Urinary bladder (tissue), 4 donors: Measurements from ENCODE around the gene CD58. TPM values are rescaled to one million over a fixed set of nuclear protein-coding genes. Genes with fewer than 3 reads are reported as not detected.

ENCODE experiments used
- DNase-seq: peaks from one replicate; pipeline ENCODE4 v3.0.0-alpha.2; 2015; ENCODE audit errors: extremely low spot score
- H3K27ac ChIP-seq: one replicate; pipeline ENCODE4 v1.5.1; 2013; ENCODE audit warnings: low read depth, mild to moderate bottlenecking, moderate library complexity
- H3K36me3 ChIP-seq: one replicate; pipeline ENCODE4 v1.6.1; 2013; ENCODE audit warnings: mild to moderate bottlenecking, moderate library complexity; ENCODE audit not compliant: insufficient read depth
- H3K4me1 ChIP-seq: one replicate; pipeline ENCODE4 v1.6.1; 2013; ENCODE audit warnings: mild to moderate bottlenecking, moderate library complexity; ENCODE audit not compliant: insufficient read depth
- H3K4me3 ChIP-seq: one replicate; pipeline ENCODE4 v1.5.1; 2013; ENCODE audit warnings: low read depth, low read length
- WGBS: extraction: QIAGEN DNeasy Blood & Tissue Kit; methylation state at CpG from one replicate; pipeline ENCODE4 v1.1.7; 2013; 5-methylcytosine and 5-hydroxymethylcytosine counted together
- polyA plus RNA-seq: library from polyadenylated mRNA; stranded (reverse); fragments of 200-250 nt; gene quantifications from one replicate; pipeline ENCODE4 v1.2.3, GENCODE V29; 2013
- total RNA-seq: library from RNA; depleted of rRNA; stranded (reverse); fragments of >200 nt; gene quantifications from one replicate; pipeline ENCODE4 v1.2.3, GENCODE V29; 2014
- donor health status: healthy with polysubstance abuse.
- donor health status: healthy.

The CD58 gene
- total and polyA plus RNA-seq, 2 donors, result 22.6 to 36.3 TPM

DNA sequence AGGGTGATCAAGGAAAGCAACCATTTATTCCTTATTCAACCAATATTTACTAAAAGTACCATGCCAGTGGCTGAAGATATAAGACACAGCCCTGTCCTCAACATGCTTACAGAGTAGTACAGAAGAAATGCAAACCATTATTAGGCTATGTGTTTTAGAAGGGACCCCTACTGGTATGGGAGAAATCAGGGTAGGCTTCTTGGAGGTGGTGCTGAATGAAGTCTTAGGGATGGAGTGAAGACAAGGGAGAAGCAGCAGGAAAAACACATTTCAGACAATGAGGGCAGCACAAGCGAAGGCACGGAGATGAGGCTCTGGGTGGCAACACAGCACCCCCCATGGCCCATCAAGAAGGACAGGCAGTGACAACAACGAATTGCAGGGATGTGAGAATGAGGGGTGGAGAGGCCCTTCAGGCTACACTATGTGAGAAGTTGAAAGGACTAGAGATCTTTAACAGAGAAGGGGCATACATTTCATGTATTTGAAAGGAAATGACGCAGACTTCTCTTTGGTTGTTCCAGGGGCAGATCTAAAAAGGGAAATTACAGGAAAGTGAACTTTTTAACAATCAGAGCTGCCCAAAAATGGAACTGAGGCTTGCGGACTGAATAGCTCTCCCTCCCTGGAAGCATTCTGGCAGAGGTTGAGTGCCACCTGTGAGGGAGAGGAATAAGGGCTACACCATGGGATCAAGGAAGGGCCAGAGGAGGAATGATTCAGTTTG lies 16.8 kb upstream of the CD58 start:
- Histone ChIP-seq H3K27ac (no peak overlapping the region), H3K4me1 (no peaks in the 10 kb centered on the region), H3K4me3 (no peak overlapping the region), H3K36me3 (no peaks in the 10 kb centered on the region)
- 90% methylated on average over 5 of the region's 5 CpGs for WGBS
- DNase-seq, result no peak

DNA sequence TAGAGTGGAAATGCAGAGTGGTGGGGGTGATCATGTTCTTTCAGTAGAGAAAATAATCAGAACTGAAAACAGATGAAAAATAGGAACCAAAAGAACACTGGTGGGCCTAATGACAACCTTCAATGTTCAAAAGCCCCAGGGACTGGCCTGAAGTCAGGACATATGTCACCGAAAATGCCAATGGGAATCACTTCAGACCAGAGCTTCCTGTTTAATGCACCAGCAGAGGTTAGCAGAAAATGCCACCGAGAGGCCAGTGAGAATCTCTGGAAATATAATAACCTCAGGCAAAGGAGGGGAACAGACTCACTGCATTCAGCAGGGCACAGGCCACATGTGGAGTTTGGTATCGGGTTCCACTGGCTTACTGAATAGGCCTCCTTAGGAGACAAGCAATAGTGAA lies 15.9 kb upstream of the CD58 start:
- WGBS, result 79% methylated on average over 3 of the region's 3 CpGs

DNA sequence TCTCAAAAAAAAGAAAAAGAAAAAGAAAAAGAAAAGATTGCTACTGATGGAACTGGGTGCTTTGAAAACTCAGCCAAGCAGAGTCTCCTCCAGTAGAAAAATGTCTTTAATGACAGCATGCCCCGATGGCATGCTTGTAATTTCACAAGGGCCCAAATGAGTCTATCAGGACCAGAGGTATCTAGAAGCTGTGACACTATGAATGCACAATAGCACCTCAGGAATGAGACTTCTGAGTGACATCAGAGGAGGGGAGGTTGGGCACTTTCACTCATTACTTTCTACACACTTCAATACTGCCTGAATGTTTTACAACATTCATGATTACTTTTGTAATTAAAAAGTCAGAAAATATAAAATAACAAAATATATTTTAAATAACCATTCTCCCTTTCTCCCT lies 15.1 kb upstream of the CD58 start:
- DNase-seq, result no peak
- no peak overlapping the region for H3K4me3 ChIP-seq
- H3K36me3 ChIP-seq, result no peaks in the 10 kb centered on the region
- H3K4me1 ChIP-seq, result no peaks in the 10 kb centered on the region
- H3K27ac ChIP-seq, result no peak overlapping the region
- WGBS, result 88% methylated on average over 1 of the region's 1 CpG

More for the DNA sequence above, 15.9 kb upstream of the CD58 start:
- Histone ChIP-seq H3K27ac (no peak overlapping the region), H3K36me3 (no peaks in the 10 kb centered on the region), H3K4me3 (no peak overlapping the region), H3K4me1 (no peaks in the 10 kb centered on the region)
- no peak for DNase-seq

DNA sequence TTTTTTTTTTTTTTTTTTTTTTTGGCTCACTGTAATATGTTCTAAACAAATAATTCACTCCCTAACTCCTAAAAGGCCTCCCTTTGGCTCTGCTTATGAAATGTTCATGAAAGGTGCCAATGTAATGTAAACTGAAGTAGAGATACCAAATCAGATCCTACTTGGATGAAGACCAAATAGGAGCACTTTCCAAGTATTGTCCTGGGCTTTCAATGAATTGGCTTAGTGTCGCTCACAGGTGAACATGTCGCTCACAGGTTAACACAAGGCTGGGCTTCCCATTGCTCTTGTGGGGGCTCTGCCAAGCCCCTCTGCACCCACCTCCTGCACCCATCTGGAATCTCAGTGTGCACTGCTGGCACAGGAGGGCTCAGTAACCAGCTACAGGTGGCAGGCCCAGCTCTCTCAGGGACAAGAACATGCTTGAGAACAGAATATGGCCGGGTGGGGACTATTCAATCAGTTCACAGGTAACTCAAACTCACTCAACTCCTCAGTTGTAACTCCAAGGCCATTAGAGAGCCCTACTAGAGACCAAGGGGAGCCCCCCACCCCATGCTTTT lies 10.6 kb upstream of the CD58 start:
- WGBS, result 95% methylated on average over 3 of the region's 3 CpGs
- H3K4me1 ChIP-seq, result no peaks in the 10 kb centered on the region
- no peak overlapping the region for H3K27ac ChIP-seq

DNA sequence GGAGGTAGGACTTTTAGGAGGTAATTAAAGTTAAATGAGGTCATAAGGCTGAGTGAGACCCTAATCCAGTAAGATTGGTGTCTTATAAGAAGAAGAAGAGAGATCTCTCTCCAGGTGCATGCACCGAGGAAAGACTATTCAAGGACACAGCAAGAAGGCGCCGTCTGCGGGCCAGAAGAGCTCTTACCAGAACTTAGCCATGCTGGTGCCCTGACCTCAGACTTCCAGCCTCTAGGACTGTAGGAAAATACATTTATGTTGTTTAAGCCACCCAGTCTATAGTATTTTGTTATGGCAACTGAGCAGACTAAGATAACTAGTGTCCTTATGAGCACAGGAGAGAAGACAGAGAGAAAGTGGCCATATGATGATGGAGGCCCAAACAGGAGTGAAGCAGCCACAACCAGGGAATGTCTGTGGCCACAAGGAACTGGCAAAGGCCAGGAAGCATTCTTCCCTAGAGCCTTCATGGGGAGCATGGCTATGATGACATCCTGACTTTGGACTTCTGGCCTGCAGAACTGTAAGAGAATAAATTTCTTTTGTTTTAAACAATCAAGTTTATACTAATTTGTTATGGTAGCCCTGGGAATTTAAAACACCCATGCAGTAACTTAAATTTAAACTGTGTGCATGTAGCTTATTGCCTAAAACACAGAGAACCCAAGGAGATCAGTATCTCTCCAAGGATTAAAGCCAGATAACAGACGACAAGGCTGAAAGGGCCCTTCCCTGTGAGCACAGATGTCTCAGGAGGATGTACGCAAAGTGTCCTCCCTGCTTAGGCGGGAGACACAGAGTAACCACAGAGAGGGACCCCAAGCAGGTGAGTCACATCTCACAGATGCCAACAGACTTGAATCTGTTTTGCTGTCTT lies 9.9 kb upstream of the CD58 start:
- 84% methylated on average over 7 of the region's 7 CpGs for WGBS
- no peak for DNase-seq
- no peaks in the 10 kb centered on the region for H3K36me3 ChIP-seq

More for the DNA sequence above, 10.6 kb upstream of the CD58 start:
- no peak for DNase-seq
- Histone ChIP-seq H3K36me3 (no peaks in the 10 kb centered on the region), H3K4me3 (no peak overlapping the region)

GRCh38 chr1:116579259-116579875 lies 8.5 kb upstream of the CD58 start:
- Histone ChIP-seq H3K36me3 (no peaks in the 10 kb centered on the region), H3K4me3 (no peak overlapping the region), H3K4me1 (no peaks in the 10 kb centered on the region), H3K27ac (no peak overlapping the region)
- DNase-seq, result no peak
- 73% methylated on average over 21 of the region's 21 CpGs for WGBS

More for the DNA sequence above, 9.9 kb upstream of the CD58 start:
- Histone ChIP-seq H3K4me1 (no peaks in the 10 kb centered on the region), H3K4me3 (no peak overlapping the region), H3K27ac (no peak overlapping the region)

DNA sequence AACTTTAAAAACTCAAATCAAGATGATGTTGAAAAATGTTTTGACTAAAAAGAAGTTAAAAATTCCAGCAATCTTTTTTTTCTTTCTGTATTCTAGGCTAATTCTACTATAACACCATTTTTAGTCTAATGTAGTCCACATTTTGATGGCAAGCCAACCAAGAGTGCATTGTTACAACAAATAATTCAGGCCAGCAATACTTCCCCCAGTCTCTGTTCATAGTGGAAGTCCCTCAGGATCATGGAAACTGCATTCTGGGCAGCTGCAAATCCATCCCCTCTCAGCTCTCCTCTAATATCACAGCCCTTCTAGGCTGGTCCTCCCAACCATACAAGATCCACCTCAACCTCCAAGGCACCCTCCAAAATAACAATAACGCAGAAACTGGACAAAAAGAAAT lies 7.8 kb upstream of the CD58 start:
- H3K4me3 ChIP-seq, result no peak overlapping the region
- no peaks in the 10 kb centered on the region for H3K36me3 ChIP-seq
- WGBS, result 96% methylated on average over 1 of the region's 1 CpG
- no peak for DNase-seq
- H3K27ac ChIP-seq, result no peak overlapping the region
- no peaks in the 10 kb centered on the region for H3K4me1 ChIP-seq

DNA sequence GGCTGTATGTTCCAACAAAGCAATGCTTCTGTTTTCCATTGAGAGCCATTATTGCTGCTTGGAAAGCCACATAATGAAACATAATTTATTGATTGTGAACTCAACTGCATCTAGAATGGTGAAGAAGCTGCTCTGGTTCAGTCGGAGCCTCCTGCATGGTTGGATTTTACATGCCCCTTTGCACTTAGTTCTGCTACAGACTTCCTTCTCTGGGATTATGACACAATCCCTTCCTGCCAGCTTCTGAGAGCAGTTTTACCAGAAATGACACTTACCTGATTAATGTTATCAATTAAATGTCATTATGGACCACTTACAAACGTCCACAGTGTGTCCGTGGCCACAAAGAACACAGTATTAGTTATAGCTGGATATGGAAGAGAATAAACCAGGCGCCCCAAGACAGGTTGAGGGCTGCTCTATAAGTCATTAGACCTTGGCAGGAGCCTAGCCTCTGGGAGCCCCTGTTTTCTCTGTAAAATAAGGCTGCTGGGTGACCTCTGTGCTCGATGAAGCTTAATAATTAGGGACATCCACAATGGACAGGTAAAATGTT lies 7.0 kb upstream of the CD58 start:
- Histone ChIP-seq H3K36me3 (no peaks in the 10 kb centered on the region), H3K27ac (no peak overlapping the region), H3K4me1 (no peaks in the 10 kb centered on the region), H3K4me3 (no peak overlapping the region)
- DNase-seq, result no peak
- WGBS, result 85% methylated on average over 5 of the region's 5 CpGs

- peak; percentile 62 for DNase-seq
These were observed 3.9 kb upstream of the CD58 start for GRCh38 chr1:116574581-116575291.

DNA sequence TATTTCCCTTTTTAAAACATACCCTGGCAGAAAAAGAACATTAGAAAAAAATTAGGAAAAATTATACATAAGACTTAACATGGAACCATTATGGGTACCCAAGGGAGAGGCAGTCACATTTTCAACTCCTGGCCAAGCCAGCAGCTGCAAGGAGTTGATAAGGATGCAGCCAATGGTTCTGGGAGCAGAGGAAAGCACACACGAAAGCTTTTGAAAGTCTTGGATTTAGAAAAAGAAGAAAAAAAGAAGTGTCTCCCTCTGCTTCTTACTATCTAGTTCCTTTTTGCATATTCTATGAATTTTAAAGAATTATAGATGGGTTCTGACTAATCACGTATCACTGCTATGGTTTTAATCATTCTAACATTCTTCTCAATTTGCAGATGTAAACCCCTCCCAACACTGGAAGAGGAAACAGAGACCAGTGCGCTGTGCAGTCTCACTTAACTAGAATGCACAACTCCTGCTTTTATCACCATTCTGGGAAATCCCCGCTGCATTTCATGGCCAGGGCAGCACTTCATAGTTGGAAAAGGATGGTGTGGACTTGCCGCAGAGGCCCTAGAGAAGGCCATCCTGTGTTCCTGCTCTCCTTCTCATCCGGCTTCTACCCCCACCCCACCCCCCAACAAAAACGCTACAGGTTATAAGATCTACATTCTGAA lies 2.7 kb upstream of the CD58 start:
- DNase-seq, result no peak
- WGBS, result 81% methylated on average over 7 of the region's 7 CpGs
- H3K36me3 ChIP-seq, result no peaks in the 10 kb centered on the region
- H3K4me3 ChIP-seq, result no peak overlapping the region
- H3K27ac ChIP-seq, result no peak overlapping the region
- H3K4me1 ChIP-seq, result no peaks in the 10 kb centered on the region

More at GRCh38 chr1:116574581-116575291, 3.9 kb upstream of the CD58 start:
- Histone ChIP-seq H3K4me1 (no peaks in the 10 kb centered on the region), H3K36me3 (no peaks in the 10 kb centered on the region), H3K4me3 (no peak overlapping the region), H3K27ac (no peak overlapping the region)
- WGBS, result 31% methylated on average over 11 of the region's 11 CpGs

DNA sequence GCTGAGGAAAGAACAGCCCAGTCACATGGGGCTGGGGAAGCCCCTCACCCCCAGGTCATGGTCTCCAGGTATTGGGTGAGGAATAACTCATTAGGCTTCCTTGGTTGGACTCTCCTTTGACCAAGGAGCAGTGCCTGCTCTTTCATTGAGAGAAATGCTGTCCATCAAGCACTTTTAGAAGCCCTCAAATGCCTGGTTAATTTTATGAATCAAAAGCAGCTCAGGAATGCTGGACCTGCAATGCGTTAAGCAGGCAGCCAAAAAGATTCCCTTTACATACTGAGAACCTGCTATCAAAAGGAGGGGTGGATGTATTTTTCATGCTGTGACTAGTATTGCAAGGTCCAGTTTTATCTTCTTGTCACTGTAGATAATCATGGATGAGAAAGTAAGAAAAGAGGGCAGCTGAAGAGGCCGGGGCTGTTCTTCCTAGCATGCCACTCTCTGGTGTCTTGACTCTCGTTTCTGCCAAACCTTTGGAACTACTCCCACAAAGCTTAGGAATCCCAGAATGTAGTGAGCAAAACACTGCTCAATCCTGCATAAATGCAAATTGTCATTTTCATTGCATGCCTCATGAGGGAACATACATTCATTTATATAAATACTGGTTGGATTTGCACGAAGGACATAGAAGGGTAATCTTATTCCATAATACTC lies 2.1 kb upstream of the CD58 start:
- Histone ChIP-seq H3K36me3 (no peaks in the 10 kb centered on the region), H3K4me1 (no peaks in the 10 kb centered on the region), H3K4me3 (no peak overlapping the region), H3K27ac (no peak overlapping the region)
- DNase-seq, result no peak
- 75% methylated on average over 4 of the region's 4 CpGs for WGBS

GRCh38 chr1:116572099-116572498 lies 1.3 kb upstream of the CD58 start:
- H3K27ac ChIP-seq, result no peak overlapping the region
- H3K36me3 ChIP-seq, result no peaks in the 10 kb centered on the region
- no peak for DNase-seq
- over 99% methylated on average over 2 of the region's 2 CpGs for WGBS
- no peak overlapping the region for H3K4me3 ChIP-seq
- no peaks in the 10 kb centered on the region for H3K4me1 ChIP-seq
